GM12878 (cell line): Measurements from ENCODE around the gene S100A10. TPM values are rescaled to one million over a fixed set of nuclear protein-coding genes. Genes with fewer than 3 reads are reported as not detected.

Experiments used
- ATAC-seq: fragments of 200-7000 bp; cut with Tn5 transposase; 3 replicates; pipeline ENCODE4 v1.9.1; 2020; ENCODE audit warnings: mild to moderate bottlenecking, moderate library complexity
- BruUV-seq: library from RNA; stranded (reverse); fragments of 400-500 nt; replicated peaks from 2 replicates; lab custom pipeline; 2021; lab: Mats Ljungman, UMichigan
- CTCF ChIA-PET: fragments of 300-600 bp; sonication (Branson Sonifier 250); formaldehyde crosslinking; extraction: SDS; loops from one replicate; lab custom pipeline; 2021; ENCODE audit warnings: inconsistent platforms; lab: Yijun Ruan, JAX
- POLR2A ChIA-PET: fragments of 350-600 bp; formaldehyde crosslinking; extraction: SDS; loops from one replicate; lab custom pipeline; 2021; ENCODE audit warnings: inconsistent platforms; lab: Charles Lee
- RAD21 ChIA-PET: fragments of 300-600 bp; sonication (Branson Sonifier 250); formaldehyde crosslinking; loops from one replicate; lab custom pipeline; 2023; ENCODE audit warnings: antibody characterized with exemption; ENCODE audit not compliant: unreplicated experiment; lab: Charles Lee
- SMC1A ChIA-PET: fragments of 300-600 bp; sonication (Branson Sonifier 250); formaldehyde crosslinking; loops from one replicate; lab custom pipeline; 2023; ENCODE audit not compliant: unreplicated experiment, uncharacterized antibody; lab: Charles Lee
- DNase-seq: peaks from one replicate; pipeline ENCODE4 v3.0.0-alpha.2; 2011; ENCODE audit warnings: low read depth, low spot score
- FAIRE-seq: peaks from 3 replicates; lab custom pipeline; 2011; peaks lifted over from hg19 to GRCh38; lab: Jason Lieb, UNC
- H2AFZ ChIP-seq: 2 replicates; pipeline ENCODE4 v1.6.0; 2011; ENCODE audit warnings: low read depth, low read length, control low read depth; ENCODE audit not compliant: control insufficient read depth
- H3K27ac ChIP-seq: 2 replicates; pipeline ENCODE4 v1.5.1; 2011; ENCODE audit warnings: control low read depth; ENCODE audit not compliant: control insufficient read depth, insufficient read depth
- H3K27me3 ChIP-seq, 2 experiments: replicated peaks in 1 of 2; 2 replicates each; pipeline versions ENCODE4 v1.6.0 to v1.6.1; 2011; ENCODE audit warnings: low read length in 1 of 2; ENCODE audit not compliant: control insufficient read depth in 2 of 2, insufficient read depth in 2 of 2
- H3K36me3 ChIP-seq, 2 experiments: 2 replicates each; pipeline ENCODE4 v1.5.1; 2011; ENCODE audit warnings: low read length in 1 of 2; ENCODE audit not compliant: control insufficient read depth in 2 of 2, insufficient read depth in 2 of 2
- H3K4me1 ChIP-seq: 2 replicates; pipeline ENCODE4 v1.6.1; 2011; ENCODE audit warnings: mild to moderate bottlenecking, low read length, moderate library complexity, mixed read lengths; ENCODE audit not compliant: control insufficient read depth, insufficient read depth
- H3K4me2 ChIP-seq: 2 replicates; pipeline ENCODE4 v1.6.0; 2011; ENCODE audit warnings: control low read depth; ENCODE audit not compliant: control insufficient read depth, insufficient read depth
- H3K4me3 ChIP-seq: fragments of 200-600 bp; sonication (generic); 2 replicates; pipeline ENCODE4 v1.5.1; 2016
- H3K79me2 ChIP-seq: 2 replicates; pipeline ENCODE4 v1.6.0; 2011; ENCODE audit warnings: low read length; ENCODE audit not compliant: control insufficient read depth, insufficient read depth
- H3K9ac ChIP-seq: 2 replicates; pipeline ENCODE4 v1.8.0; 2011; ENCODE audit warnings: low read length, control low read depth, mixed read lengths; ENCODE audit not compliant: control insufficient read depth, insufficient read depth
- H3K9me3 ChIP-seq: replicated peaks from 3 replicates; pipeline ENCODE4 v1.5.1; 2011; ENCODE audit warnings: mild to moderate bottlenecking, low read length; ENCODE audit not compliant: control insufficient read depth, insufficient read depth
- H4K20me1 ChIP-seq: 2 replicates; pipeline ENCODE4 v1.6.0; 2011; ENCODE audit not compliant: control insufficient read depth, insufficient read depth
- KDM1A ChIP-seq: fragments of 200-600 bp; sonication (generic); IDR thresholded peaks from 2 replicates; pipeline ENCODE4 v1.6.1; 2016; ENCODE audit warnings: borderline replicate concordance
- MYB ChIP-seq: fragments of 150-350 bp; IDR thresholded peaks from 2 replicates; pipeline ENCODE4 v1.6.1; 2014; ENCODE audit warnings: mild to moderate bottlenecking, low read depth, low read length, borderline replicate concordance
- SIN3A ChIP-seq: IDR thresholded peaks from 2 replicates; pipeline ENCODE4 v1.6.1; 2012; ENCODE audit warnings: low read depth, low read length, improper control_type of control experiment
- ZBED1 ChIP-seq: IDR thresholded peaks from 2 replicates; pipeline ENCODE4 v1.6.1; 2016; ENCODE audit warnings: borderline replicate concordance
- WGBS: methylation state at CpG from one replicate; pipeline ENCODE4 v1.1.6; 2016; ENCODE audit warnings: low lambda C conversion rate; ENCODE audit not compliant: insufficient replicate concordance, insufficient coverage; ENCODE audit errors: missing lambda C conversion rate; 5-methylcytosine and 5-hydroxymethylcytosine counted together
- in situ Hi-C: fragments of 300-500 bp; cut with MboI; formaldehyde crosslinking; loops from 9 replicates; pipeline ENCODE4 v1.14.3; 2018; ENCODE audit warnings: mixed read lengths
- intact Hi-C: fragments of 100-400 bp; cut with micrococcal nuclease; formaldehyde crosslinking; loops from one replicate; pipeline ENCODE4 v1.14.2; 2022; ENCODE audit not compliant: unreplicated experiment
- polyA plus RNA-seq, 11 experiments: library from polyadenylated mRNA; depleted of rRNA in 4 of 11; unstranded in 6 of 11; stranded (reverse) in 5 of 11; fragments of >200 nt; fragmentation: Nextera tagmentation in 4 of 11; fragmentation: Illumina TruSeq in 1 of 11; extraction: Ambion mirVana in 4 of 11; extraction: Trizol in 1 of 11; gene quantifications; 1 replicate in 1 of 11; 2 replicates in 10 of 11; pipeline versions ENCODE4 v1.2.1 to v1.2.3, GENCODE V29; 2011 to 2016; ENCODE audit warnings: inconsistent platforms in 2 of 11, missing spikeins in 2 of 11, low read depth in 1 of 11
- total RNA-seq, 4 experiments: library from RNA; depleted of rRNA in 3 of 4; stranded (reverse); fragments of >200 nt in 3 of 4; fragmentation: Illumina TruSeq in 1 of 4; extraction: Trizol in 1 of 4; gene quantifications; 2 replicates each; pipeline versions ENCODE4 v1.2.1 to v1.2.3, GENCODE V29; 2013 to 2021
- TF ChIP-seq, protein P1 (sequence below): fragments of 450-650 bp; IDR thresholded peaks from 2 replicates; pipeline ENCODE4 v1.6.1; 2016; ENCODE audit warnings: mild to moderate bottlenecking
- TF ChIP-seq, protein P2 (sequence below): fragments of 450-650 bp; IDR thresholded peaks from 2 replicates; pipeline ENCODE4 v1.6.1; 2017; ENCODE audit warnings: mild to moderate bottlenecking, moderate library complexity
- TF ChIP-seq, protein P3 (sequence below): fragments of 150-350 bp; IDR thresholded peaks from 2 replicates; pipeline ENCODE4 v1.6.1; 2016; ENCODE audit warnings: low read depth, low read length

Gene S100A10
- total and polyA plus RNA-seq, 10 of the 15 experiments (the other 5 are each of a cell fraction or from before 2014, with no cell fraction given), result 0.18 to 2.8 (median 0.61) TPM; not detected in 2

DNA sequence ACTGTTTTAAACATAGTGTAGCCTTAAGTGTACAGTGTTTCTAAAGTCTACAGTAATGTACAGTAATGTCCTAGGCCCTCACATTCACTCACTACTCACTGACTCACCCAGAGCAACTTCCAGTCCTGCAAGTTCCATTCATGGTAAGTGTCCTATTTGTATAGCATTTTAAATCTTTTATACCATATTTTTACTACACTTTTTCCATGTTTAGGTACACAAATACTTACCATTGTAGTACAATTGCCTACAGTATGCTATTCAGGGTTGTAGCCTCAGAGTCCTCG lies 3.6 kb upstream of the S100A10 start:
- H2AFZ ChIP-seq, result no peak overlapping the region
- FAIRE-seq (no peak), ATAC-seq (no peak), DNase-seq (no peak)
- H3K9me3 ChIP-seq, result no peaks in the 10 kb centered on the region
- H3K27me3 ChIP-seq, result peaks cover 13 to 23% of the 10 kb centered on the region in 2 experiments
- in situ Hi-C loops (loop anchor here (5.0 kb wide), 2 partner anchors 65 to 110 kb away; no protein-coding TSS in a partner anchor), intact Hi-C loops (loop anchor here (1.0 kb wide), 2 partner anchors 63 to 108 kb away; no protein-coding TSS in a partner anchor)
- H3K36me3 ChIP-seq, result no peaks in the 10 kb centered on the region
- ChIA-PET RAD21 (interaction anchor here (0.9 kb wide), 1 partner anchor 88 kb away, joined by 3 read pairs; the partner anchor contains the start of gene THEM4), CTCF (interaction anchor here (6.5 to 8.1 kb wide), 2 partner anchors 27 to 62 kb away, joined by 104 to 122 read pairs; no protein-coding TSS in a partner anchor), SMC1A (interaction anchor here (0.7 to 8.3 kb wide), 4 partner anchors 28 to 108 kb away, joined by 3 to 70 read pairs (median 30); no protein-coding TSS in a partner anchor), POLR2A (no interaction called here)
- H3K27ac ChIP-seq, result no peak overlapping the region
- H3K4me1 ChIP-seq, result peaks cover 11% of the 10 kb centered on the region; the same call in 1 of the 2 replicates
- no peaks in the 10 kb centered on the region for H3K79me2 ChIP-seq
- no peak overlapping the region for H3K9ac ChIP-seq
- H3K4me2 ChIP-seq, result no peak overlapping the region
- no peaks in the 10 kb centered on the region for H4K20me1 ChIP-seq
- TF ChIP-seq, protein P1, sequence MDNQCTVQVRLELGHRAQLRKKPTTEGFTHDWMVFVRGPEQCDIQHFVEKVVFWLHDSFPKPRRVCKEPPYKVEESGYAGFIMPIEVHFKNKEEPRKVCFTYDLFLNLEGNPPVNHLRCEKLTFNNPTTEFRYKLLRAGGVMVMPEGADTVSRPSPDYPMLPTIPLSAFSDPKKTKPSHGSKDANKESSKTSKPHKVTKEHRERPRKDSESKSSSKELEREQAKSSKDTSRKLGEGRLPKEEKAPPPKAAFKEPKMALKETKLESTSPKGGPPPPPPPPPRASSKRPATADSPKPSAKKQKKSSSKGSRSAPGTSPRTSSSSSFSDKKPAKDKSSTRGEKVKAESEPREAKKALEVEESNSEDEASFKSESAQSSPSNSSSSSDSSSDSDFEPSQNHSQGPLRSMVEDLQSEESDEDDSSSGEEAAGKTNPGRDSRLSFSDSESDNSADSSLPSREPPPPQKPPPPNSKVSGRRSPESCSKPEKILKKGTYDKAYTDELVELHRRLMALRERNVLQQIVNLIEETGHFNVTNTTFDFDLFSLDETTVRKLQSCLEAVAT, result no peak
- TF ChIP-seq SIN3A (no peak), MYB (no peak), ZBED1 (no peak), KDM1A (no peak)
- TF ChIP-seq, protein P2, sequence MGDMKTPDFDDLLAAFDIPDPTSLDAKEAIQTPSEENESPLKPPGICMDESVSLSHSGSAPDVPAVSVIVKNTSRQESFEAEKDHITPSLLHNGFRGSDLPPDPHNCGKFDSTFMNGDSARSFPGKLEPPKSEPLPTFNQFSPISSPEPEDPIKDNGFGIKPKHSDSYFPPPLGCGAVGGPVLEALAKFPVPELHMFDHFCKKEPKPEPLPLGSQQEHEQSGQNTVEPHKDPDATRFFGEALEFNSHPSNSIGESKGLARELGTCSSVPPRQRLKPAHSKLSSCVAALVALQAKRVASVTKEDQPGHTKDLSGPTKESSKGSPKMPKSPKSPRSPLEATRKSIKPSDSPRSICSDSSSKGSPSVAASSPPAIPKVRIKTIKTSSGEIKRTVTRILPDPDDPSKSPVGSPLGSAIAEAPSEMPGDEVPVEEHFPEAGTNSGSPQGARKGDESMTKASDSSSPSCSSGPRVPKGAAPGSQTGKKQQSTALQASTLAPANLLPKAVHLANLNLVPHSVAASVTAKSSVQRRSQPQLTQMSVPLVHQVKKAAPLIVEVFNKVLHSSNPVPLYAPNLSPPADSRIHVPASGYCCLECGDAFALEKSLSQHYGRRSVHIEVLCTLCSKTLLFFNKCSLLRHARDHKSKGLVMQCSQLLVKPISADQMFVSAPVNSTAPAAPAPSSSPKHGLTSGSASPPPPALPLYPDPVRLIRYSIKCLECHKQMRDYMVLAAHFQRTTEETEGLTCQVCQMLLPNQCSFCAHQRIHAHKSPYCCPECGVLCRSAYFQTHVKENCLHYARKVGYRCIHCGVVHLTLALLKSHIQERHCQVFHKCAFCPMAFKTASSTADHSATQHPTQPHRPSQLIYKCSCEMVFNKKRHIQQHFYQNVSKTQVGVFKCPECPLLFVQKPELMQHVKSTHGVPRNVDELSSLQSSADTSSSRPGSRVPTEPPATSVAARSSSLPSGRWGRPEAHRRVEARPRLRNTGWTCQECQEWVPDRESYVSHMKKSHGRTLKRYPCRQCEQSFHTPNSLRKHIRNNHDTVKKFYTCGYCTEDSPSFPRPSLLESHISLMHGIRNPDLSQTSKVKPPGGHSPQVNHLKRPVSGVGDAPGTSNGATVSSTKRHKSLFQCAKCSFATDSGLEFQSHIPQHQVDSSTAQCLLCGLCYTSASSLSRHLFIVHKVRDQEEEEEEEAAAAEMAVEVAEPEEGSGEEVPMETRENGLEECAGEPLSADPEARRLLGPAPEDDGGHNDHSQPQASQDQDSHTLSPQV, result no peak
- TF ChIP-seq, protein P3, sequence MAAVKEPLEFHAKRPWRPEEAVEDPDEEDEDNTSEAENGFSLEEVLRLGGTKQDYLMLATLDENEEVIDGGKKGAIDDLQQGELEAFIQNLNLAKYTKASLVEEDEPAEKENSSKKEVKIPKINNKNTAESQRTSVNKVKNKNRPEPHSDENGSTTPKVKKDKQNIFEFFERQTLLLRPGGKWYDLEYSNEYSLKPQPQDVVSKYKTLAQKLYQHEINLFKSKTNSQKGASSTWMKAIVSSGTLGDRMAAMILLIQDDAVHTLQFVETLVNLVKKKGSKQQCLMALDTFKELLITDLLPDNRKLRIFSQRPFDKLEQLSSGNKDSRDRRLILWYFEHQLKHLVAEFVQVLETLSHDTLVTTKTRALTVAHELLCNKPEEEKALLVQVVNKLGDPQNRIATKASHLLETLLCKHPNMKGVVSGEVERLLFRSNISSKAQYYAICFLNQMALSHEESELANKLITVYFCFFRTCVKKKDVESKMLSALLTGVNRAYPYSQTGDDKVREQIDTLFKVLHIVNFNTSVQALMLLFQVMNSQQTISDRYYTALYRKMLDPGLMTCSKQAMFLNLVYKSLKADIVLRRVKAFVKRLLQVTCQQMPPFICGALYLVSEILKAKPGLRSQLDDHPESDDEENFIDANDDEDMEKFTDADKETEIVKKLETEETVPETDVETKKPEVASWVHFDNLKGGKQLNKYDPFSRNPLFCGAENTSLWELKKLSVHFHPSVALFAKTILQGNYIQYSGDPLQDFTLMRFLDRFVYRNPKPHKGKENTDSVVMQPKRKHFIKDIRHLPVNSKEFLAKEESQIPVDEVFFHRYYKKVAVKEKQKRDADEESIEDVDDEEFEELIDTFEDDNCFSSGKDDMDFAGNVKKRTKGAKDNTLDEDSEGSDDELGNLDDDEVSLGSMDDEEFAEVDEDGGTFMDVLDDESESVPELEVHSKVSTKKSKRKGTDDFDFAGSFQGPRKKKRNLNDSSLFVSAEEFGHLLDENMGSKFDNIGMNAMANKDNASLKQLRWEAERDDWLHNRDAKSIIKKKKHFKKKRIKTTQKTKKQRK, result no peak
- WGBS, result 79% methylated on average over 1 of the region's 1 CpG
- no TSS peak for BruUV-seq
- no peak overlapping the region for H3K4me3 ChIP-seq
